ENCODE results near the gene SLC8A1. TPM values are rescaled to one million over a fixed set of nuclear protein-coding genes. Genes with fewer than 3 reads are reported as not detected.

SLC8A1 gene
- total and polyA plus RNA-seq, 2 donors from 2014 or later, result 12.9 to 33.9 TPM

- FAIRE-seq, result no peak
- intact Hi-C loops (cut with DNase I), result no loop called here
- H3K9ac ChIP-seq (ENCODE audit: low read length in 3 of 3), result no peak overlapping the region
Observed at GRCh38 chr2:40317761-40318160, 134.1 kb downstream of the SLC8A1 start.

GRCh38 chr2:40317046-40317445 lies 134.8 kb downstream of the SLC8A1 start:
- Histone ChIP-seq H3K9me3 (ENCODE audit: control insufficient read depth in 2 of 3, insufficient read depth in 1 of 3, low read length in 3 of 3) (no peaks in the 10 kb centered on the region), H3K27me3 (ENCODE audit: control insufficient read depth, insufficient read depth, low read length) (no peaks in the 10 kb centered on the region), H3K4me1 (ENCODE audit: control insufficient read depth in 2 of 3, insufficient read depth in 2 of 3, low read depth in 1 of 3, low read length in 3 of 3) (no peaks in the 10 kb centered on the region), H3K9ac (ENCODE audit: low read length in 3 of 3) (no peak overlapping the region), H3K36me3 (ENCODE audit: control insufficient read depth in 2 of 3, insufficient read depth in 3 of 3, low read length in 3 of 3) (no peaks in the 10 kb centered on the region), H3K27ac (ENCODE audit: low read depth in 2 of 2, low read length in 2 of 2) (no peak overlapping the region), H3K4me3 (ENCODE audit: low read length in 3 of 3) (no peak overlapping the region)
- FAIRE-seq, result no peak
- intact Hi-C loops (cut with DNase I), result no loop called here
- no peak for TF ChIP-seq CTCF (IDR thresholded peaks at IDR 0.05; ENCODE audit: borderline replicate concordance, extremely low read depth, insufficient read depth)
- DNase-seq, result no peak

More at GRCh38 chr2:40317761-40318160, 134.1 kb downstream of the SLC8A1 start:
- TF ChIP-seq CTCF (IDR thresholded peaks at IDR 0.05; ENCODE audit: borderline replicate concordance, extremely low read depth, insufficient read depth), result no peak
- Histone ChIP-seq H3K4me3 (ENCODE audit: low read length in 3 of 3) (no peak overlapping the region), H3K4me1 (ENCODE audit: control insufficient read depth in 2 of 3, insufficient read depth in 2 of 3, low read depth in 1 of 3, low read length in 3 of 3) (no peaks in the 10 kb centered on the region), H3K27ac (ENCODE audit: low read depth in 2 of 2, low read length in 2 of 2) (no peak overlapping the region), H3K9me3 (ENCODE audit: control insufficient read depth in 2 of 3, insufficient read depth in 1 of 3, low read length in 3 of 3) (no peaks in the 10 kb centered on the region), H3K27me3 (ENCODE audit: control insufficient read depth, insufficient read depth, low read length) (no peaks in the 10 kb centered on the region), H3K36me3 (ENCODE audit: control insufficient read depth in 2 of 3, insufficient read depth in 3 of 3, low read length in 3 of 3) (no peaks in the 10 kb centered on the region)
- peak in 1 of 5 donors; percentile 19 for DNase-seq

GRCh38 chr2:40316620-40317019 lies 135.3 kb downstream of the SLC8A1 start:
- no peak for FAIRE-seq

More at GRCh38 chr2:40316620-40317019, 135.3 kb downstream of the SLC8A1 start:
- Histone ChIP-seq H3K9me3 (ENCODE audit: control insufficient read depth in 2 of 3, insufficient read depth in 1 of 3, low read length in 3 of 3) (no peaks in the 10 kb centered on the region), H3K4me1 (ENCODE audit: control insufficient read depth in 2 of 3, insufficient read depth in 2 of 3, low read depth in 1 of 3, low read length in 3 of 3) (no peaks in the 10 kb centered on the region), H3K36me3 (ENCODE audit: control insufficient read depth in 2 of 3, insufficient read depth in 3 of 3, low read length in 3 of 3) (no peaks in the 10 kb centered on the region), H3K27ac (ENCODE audit: low read depth in 2 of 2, low read length in 2 of 2) (no peak overlapping the region), H3K4me3 (ENCODE audit: low read length in 3 of 3) (no peak overlapping the region), H3K27me3 (ENCODE audit: control insufficient read depth, insufficient read depth, low read length) (no peaks in the 10 kb centered on the region), H3K9ac (ENCODE audit: low read length in 3 of 3) (no peak overlapping the region)
- TF ChIP-seq CTCF (IDR thresholded peaks at IDR 0.05; ENCODE audit: borderline replicate concordance, extremely low read depth, insufficient read depth), result no peak
- no peak for DNase-seq
- intact Hi-C loops (cut with DNase I), result no loop called here

All from kidney (tissue), 14 donors.